Osteocyte (in vitro differentiated cells): ENCODE results near the gene MIGA1. TPM values are rescaled to one million over a fixed set of nuclear protein-coding genes. Genes with fewer than 3 reads are reported as not detected.

Experiments used
- DNase-seq: peaks from one replicate; pipeline ENCODE4 v3.0.0; 2021; ENCODE audit warnings: mixed read lengths; ENCODE audit not compliant: unreplicated experiment; ENCODE audit errors: extremely low spot score
- H3K27ac Mint-ChIP-seq: one replicate; pipeline ENCODE4 v1.8.0; 2021; ENCODE audit warnings: mild to moderate bottlenecking, mixed read lengths; ENCODE audit not compliant: unreplicated experiment
- H3K27me3 Mint-ChIP-seq: one replicate; pipeline ENCODE4 v1.8.0; 2021; ENCODE audit warnings: mixed read lengths; ENCODE audit not compliant: unreplicated experiment
- H3K36me3 Mint-ChIP-seq: one replicate; pipeline ENCODE4 v1.8.0; 2021; ENCODE audit warnings: mixed read lengths; ENCODE audit not compliant: unreplicated experiment
- H3K4me1 Mint-ChIP-seq: one replicate; pipeline ENCODE4 v1.8.0; 2021; ENCODE audit warnings: mixed read lengths; ENCODE audit not compliant: unreplicated experiment
- H3K4me3 Mint-ChIP-seq: one replicate; pipeline ENCODE4 v1.8.0; 2021; ENCODE audit warnings: mild to moderate bottlenecking, moderate library complexity, mixed read lengths; ENCODE audit not compliant: unreplicated experiment
- H3K9me3 Mint-ChIP-seq: one replicate; pipeline ENCODE4 v1.8.0; 2021; ENCODE audit warnings: mixed read lengths; ENCODE audit not compliant: unreplicated experiment
- CTCF ChIP-seq: fragments of 200-600 bp; sonication (generic); IDR thresholded peaks from 2 replicates; pipeline ENCODE4 v1.5.0; 2021; ENCODE audit warnings: antibody characterized with exemption, mild to moderate bottlenecking, moderate library complexity
- total RNA-seq: library from RNA; stranded (reverse); gene quantifications from 2 replicates; pipeline ENCODE4 v1.2.1, GENCODE V29; 2021

The MIGA1 gene
- total RNA-seq, 1 donor from 2014 or later = 17.8 TPM

- DNase-seq = no peak
- H3K4me3 Mint-ChIP-seq = no peak overlapping the region
- H3K36me3 Mint-ChIP-seq = peaks cover 41% of the 10 kb centered on the region
- no peak for TF ChIP-seq CTCF
- H3K27ac Mint-ChIP-seq = peak overlapping the region; percentile 24
- H3K4me1 Mint-ChIP-seq = peaks cover 16% of the 10 kb centered on the region
- peaks cover 26% of the 10 kb centered on the region for H3K9me3 Mint-ChIP-seq
- H3K27me3 Mint-ChIP-seq = no peaks in the 10 kb centered on the region
Measured at GRCh38 chr1:77859248-77859647, 79.8 kb downstream of the MIGA1 start.

- DNase-seq = no peak
- Mint-ChIP-seq H3K4me3 (no peak overlapping the region), H3K27ac (peak overlapping the region; percentile 87), H3K36me3 (peaks cover 2% of the 10 kb centered on the region), H3K27me3 (no peaks in the 10 kb centered on the region), H3K9me3 (no peaks in the 10 kb centered on the region), H3K4me1 (peaks cover 24% of the 10 kb centered on the region)
- no peak for TF ChIP-seq CTCF
Measured at GRCh38 chr1:77866296-77866695, 86.8 kb downstream of the MIGA1 start.

GRCh38 chr1:77872645-77873044 is 93.2 kb downstream of the MIGA1 start:
- peaks cover 41% of the 10 kb centered on the region for H3K4me1 Mint-ChIP-seq
- no peak for TF ChIP-seq CTCF
- H3K27ac Mint-ChIP-seq = peak overlapping the region; percentile 60
- no peak overlapping the region for H3K4me3 Mint-ChIP-seq
- H3K27me3 Mint-ChIP-seq = no peaks in the 10 kb centered on the region
- no peak for DNase-seq
- H3K36me3 Mint-ChIP-seq = peaks cover 3% of the 10 kb centered on the region
- no peaks in the 10 kb centered on the region for H3K9me3 Mint-ChIP-seq

- no peaks in the 10 kb centered on the region for H3K9me3 Mint-ChIP-seq
- DNase-seq = no peak
- H3K36me3 Mint-ChIP-seq = peaks cover 5% of the 10 kb centered on the region
- peaks cover 37% of the 10 kb centered on the region for H3K4me1 Mint-ChIP-seq
- no peak overlapping the region for H3K4me3 Mint-ChIP-seq
- no peaks in the 10 kb centered on the region for H3K27me3 Mint-ChIP-seq
- H3K27ac Mint-ChIP-seq = no peak overlapping the region
- no peak for TF ChIP-seq CTCF
Measured at GRCh38 chr1:77873461-77873860, 94.0 kb downstream of the MIGA1 start.

- H3K36me3 Mint-ChIP-seq = peaks cover 5% of the 10 kb centered on the region
- TF ChIP-seq CTCF = no peak
- peaks cover 33% of the 10 kb centered on the region for H3K4me1 Mint-ChIP-seq
- DNase-seq = no peak
- H3K4me3 Mint-ChIP-seq = no peak overlapping the region
- H3K27ac Mint-ChIP-seq = peak overlapping the region; percentile 83
- H3K27me3 Mint-ChIP-seq = no peaks in the 10 kb centered on the region
- H3K9me3 Mint-ChIP-seq = no peaks in the 10 kb centered on the region
Measured at GRCh38 chr1:77874804-77875445, 95.5 kb downstream of the MIGA1 start.
